ENCODE results near the gene ST7.

- TF ChIP-seq BHLHE40 (IDR thresholded peaks at IDR 0.05; ENCODE audit: borderline replicate concordance) (no peak), FOXM1 (IDR thresholded peaks at IDR 0.05; ENCODE audit: borderline replicate concordance) (no peak), ZNF384 (IDR thresholded peaks at IDR 0.05) (no peak), ELF4 (IDR thresholded peaks at IDR 0.05) (no peak), SP1 (IDR thresholded peaks at IDR 0.05) (no peak)
- TF ChIP-seq, protein P1, sequence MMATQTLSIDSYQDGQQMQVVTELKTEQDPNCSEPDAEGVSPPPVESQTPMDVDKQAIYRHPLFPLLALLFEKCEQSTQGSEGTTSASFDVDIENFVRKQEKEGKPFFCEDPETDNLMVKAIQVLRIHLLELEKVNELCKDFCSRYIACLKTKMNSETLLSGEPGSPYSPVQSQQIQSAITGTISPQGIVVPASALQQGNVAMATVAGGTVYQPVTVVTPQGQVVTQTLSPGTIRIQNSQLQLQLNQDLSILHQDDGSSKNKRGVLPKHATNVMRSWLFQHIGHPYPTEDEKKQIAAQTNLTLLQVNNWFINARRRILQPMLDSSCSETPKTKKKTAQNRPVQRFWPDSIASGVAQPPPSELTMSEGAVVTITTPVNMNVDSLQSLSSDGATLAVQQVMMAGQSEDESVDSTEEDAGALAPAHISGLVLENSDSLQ (IDR thresholded peaks at IDR 0.05), result no peak
Observed at GRCh38 chr7:117183729-117184128, 230.4 kb downstream of the ST7 start.

Measured in HEK293T (cell line).